Hematopoietic multipotent progenitor cell treated with erythropoietin and hydrocortisone succinate and interleukin-3 and kit ligand, for 15 days (in vitro differentiated cells): ENCODE results near the gene PURA.

Experiments used
- DNase-seq: peaks from one replicate; pipeline ENCODE4 v3.0.0-alpha.2; 2015; ENCODE audit warnings: low spot score

PURA gene

DNA sequence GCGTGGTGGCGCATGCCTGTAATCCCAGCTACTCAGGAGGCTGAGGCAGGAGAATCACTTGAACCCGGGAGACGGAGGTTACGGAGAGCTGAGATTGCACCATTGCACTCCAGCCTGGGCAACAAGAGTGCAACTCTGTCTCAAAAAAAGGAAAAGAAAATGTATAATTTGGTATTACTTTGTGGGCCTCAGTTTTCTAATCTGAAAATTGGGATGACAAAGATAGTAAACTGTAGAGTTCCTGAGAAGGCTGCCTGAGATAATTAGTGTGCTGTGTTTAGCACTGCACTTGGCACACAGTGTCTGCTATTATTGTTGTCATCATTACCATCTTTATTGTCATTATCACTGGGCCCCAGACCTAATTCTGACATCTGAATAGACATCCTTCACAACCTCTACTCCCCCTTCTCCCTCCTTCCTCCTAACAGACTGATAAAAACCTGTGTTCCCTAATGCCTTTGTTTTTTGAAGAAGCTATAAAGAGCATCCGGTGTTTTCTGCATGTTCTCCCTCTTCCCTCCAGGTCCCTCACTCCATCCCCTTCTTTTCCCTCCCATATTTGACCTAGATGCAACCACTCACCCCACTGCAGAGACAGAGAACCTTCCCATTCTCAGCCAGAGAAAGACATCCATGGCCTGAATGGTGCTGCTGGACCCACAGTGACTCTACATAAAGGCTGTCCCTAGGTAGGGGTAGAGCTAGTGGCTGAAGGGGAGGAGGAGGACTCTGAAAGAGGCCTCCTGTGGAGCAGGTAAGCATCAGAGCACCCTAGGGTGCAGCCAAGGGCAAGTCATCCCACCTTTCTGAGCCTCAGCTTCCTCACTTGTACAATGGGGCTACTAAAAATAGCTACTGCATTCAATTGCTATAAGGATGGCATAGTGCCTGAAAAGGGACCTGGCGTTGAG, 45.4 kb downstream of the PURA start:
- no peak for DNase-seq

DNA sequence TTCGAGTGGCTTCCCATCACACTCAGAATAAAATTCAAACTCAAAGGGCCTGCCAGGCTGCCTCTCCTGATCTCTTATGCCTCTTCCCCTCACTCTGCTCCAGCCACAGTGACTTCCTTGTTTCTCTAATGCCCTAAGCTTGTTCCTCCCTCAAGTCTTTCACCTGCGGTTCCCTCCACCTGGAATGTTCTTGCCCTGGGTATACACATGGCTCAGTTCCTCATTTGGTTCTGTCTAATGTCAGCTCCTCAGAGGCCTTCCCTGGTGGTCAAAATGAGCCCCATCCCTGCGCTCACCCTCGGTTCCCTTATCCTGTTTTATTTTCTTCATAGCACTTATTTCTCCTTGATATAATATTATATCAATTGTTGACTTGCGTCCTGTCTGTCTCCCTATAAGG, 48.4 kb downstream of the PURA start:
- DNase-seq: no peak

DNA sequence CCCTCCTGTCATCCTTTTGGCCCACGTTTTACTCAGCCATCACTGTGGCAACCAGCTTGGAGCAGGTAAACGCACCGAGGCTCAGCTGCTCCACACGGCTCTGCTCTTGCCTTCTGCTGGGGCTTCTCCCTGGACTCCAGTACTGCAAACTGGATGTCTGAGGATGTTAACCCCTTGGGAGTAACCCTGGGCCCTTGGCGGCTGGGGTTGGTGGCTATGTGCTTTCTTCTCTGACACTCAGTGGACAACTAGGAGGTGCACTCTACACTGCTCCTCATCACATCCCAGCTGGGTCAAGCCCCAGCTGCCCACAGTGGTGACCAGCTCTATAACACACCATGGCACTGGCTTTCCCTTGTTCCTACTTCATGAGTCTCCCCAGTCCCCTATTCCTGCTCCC, 48.9 kb downstream of the PURA start:
- no peak for DNase-seq

DNA sequence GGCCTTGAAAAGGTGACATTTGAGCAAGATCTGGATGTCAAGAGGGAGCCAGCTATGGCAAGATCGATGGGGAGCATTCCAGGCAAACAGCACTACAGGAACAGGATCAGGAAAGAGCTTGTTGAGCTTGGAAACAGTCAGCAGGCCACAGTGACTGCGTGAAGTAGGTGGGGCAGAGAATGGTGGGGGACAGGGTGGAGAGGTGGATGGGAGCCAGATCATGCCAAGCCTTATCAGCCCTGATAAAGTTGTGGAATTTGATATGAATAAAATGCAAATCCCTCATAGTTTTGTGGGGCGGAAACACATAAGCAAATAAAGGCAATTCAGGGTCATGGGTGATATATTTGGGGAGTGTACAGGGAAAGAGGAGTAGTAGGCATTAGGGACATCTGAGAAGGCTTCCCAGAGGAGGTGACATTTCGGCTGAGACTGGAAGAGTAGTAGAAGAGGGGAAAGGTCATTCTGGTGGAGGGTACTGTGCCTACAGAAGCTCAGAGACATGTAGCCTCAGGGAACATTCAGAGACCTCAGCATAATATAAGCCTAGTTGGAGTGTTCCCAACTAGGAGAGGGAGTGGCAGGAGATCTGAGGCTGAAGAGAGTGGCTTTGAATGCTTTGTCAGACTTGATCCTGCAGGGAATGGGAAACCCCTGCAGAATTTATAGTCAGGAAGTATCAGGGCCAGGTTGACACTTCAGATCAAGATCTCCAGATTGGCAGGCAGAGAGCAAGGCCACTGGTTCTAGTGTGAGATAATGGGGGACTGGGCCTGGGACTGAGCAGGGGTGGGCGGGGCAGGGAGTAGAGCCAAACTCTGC, 51.4 kb downstream of the PURA start:
- DNase-seq: no peak

DNA sequence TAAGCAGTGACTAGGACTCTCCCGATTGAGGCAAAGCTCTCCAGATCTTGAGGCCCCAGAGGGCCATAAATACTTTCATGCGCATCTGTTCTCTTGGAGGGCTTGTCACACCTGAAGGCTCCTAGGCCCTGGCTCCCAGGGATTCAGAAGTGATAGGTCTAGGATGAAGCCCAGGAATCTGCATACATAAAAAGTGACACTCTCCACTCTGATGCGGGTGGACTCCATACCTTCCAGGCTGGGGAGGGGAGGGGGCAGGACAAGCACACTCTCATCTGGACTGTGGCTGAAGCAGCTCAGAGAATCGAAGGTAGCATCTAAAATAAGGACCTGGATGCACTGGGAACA, 52.0 kb downstream of the PURA start:
- no peak for DNase-seq

DNA sequence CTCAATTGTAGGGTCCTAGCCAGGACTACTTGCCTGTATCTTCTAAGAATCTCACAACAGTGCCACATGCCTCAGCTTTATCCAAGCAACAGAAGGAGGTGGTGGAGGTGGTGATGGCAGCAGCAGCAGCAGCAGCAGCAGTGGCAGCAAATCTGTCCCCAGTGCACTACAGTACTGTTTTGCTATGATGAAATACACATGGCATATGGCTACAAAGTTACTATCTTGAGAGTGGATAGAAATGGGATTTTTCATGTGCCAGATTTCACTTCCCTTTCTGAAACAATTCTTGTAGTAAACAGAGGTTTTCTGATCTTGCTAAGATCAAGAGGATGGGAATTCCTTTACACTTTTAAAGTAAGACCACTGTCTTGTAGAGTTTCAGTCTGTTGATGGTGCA, 53.0 kb downstream of the PURA start:
- DNase-seq: no peak

DNA sequence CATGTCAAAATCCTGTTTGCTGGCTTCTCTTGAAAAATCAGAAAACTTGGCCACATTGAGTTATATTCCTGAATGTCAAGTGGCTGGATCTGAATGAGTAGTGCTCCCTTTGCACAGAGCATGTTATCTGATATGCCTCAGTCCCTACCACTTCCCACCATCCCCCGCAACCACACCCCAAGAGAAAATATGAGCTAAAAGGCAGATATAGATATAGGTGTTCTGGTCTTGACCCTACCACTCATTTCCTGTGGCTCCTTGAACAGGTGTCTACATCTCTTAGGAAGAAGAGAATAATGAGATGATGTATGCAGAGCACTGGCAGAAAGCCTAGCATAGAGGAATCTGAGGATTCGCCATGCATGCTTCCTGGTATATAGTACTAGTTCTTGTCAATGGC, 54.5 kb downstream of the PURA start:
- no peak for DNase-seq

DNA sequence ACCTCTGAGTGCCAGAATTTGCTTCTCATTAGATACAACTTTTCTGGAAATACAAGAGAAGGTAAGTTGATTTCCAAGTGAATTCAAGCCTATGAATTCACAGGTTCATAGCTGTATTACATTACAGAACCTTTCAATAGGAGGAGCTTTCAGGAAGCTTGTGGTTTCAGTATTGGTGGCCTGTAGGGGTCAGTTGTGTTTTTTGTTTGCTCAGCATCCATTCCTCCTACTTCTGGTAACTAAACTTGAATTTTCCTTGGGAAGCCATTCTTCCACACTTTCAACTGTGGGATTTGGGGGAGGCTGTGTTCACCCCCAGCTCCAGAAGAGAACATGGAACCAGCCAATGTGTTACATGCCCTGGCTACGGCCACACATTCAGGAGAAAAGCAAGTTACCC, 55.5 kb downstream of the PURA start:
- no peak for DNase-seq

DNA sequence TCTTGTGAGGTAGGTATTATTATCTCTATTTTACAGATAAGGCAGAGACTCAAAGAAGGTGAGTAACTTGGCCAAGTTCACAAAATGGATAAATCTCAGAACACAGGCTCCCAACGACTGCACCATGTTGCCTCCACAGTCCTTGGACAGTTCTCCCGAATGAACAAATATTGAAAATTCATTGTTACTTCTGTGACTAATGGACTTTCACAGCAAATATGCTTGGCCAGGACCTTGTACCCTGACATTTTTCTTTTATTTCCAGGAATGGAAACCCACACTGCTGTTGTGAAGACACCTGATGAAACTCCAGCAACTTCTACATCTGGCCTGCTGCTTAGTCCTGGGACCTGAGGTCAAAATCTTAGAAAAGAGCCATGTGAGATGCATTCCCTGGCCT, 58.6 kb downstream of the PURA start:
- no peak for DNase-seq

DNA sequence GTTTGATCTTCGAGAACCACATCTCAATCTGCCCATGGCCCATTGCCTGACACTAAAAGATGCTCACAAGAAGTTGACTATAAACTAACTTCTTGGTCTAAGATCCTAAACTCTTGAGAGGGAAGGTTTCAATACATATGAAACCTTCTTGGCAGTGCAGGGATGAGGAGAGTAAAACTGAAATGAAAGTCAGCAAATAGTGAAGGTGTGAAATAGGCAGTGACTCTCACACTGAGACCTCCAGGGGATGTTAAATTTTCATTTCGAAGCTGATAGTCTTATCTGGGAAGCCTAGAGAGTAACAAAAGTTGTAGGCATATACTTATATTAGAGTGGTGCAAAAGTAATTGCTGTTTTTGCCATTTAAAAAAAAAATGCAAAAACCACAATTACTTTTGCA, 60.1 kb downstream of the PURA start:
- DNase-seq: no peak

DNA sequence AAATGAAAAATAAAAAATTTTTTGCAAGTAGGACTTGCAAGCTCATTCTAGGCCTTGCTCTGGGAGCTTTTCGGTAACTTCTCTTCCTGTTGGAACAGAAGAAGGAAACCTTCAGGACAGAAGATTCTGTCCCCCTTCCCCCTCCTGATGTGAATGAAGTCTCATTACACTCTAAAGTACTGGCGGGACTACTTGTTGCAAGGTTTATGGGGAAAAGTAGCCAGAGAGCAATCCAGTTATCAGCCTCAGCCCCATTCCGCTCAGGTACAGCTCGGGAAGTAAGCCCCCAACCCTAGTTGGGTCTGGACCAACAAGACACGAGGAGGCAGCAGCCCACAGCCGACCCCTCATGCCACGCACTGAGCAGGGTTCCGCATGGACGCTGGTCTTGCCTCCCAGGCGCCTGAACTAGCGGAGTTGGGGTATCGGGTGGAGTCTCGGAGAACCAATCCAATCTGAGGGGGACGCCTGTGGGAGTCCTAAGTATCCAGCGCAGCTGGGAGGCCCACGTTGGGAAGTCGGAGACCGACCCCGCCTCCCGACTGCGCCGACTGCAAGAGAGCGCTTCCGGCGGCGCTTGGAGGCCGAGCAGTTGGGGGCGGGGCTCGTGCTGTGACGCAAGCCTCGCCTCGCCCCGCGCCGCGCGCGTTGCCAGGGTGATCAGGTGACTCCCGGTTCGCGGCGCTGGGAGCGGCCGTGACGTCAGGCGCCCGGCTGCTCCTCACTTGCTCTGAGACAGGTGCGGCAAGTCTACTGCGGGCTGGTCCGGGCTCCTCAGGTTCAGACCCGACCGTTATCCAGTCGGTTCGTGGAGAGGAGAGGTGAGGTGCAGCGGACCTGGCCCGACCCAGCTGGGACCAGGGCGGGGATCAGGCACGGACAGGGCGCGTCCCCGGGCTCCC, 60.8 kb downstream of the PURA start, which contains the start of gene CYSTM1:
Gene CYSTM1 (plus strand): TSS at position 724 of the 902 bp plus-strand sequence. CDS start 19,278 bp downstream, outside the sequence.
- peak; percentile 94 for DNase-seq
